Panc1 (cell line): ENCODE results near the gene DDC. TPM values are rescaled to one million over a fixed set of nuclear protein-coding genes. Genes with fewer than 3 reads are reported as not detected.
"Not testable (repeated sequence)": the region's sequence is repeated elsewhere in the genome, so short reads cannot be mapped to it uniquely, and the experiment has no call there.

Source experiments
- ATAC-seq: fragments of 200-7000 bp; cut with Tn5 transposase; 2 replicates; pipeline ENCODE4 v1.9.1; 2020; ENCODE audit warnings: mild to moderate bottlenecking, moderate library complexity
- BruUV-seq: library from RNA; stranded (reverse); fragments of 400-500 nt; replicated peaks from 2 replicates; lab custom pipeline; 2021; lab: Mats Ljungman, UMichigan
- CTCF ChIA-PET: fragments of 300-600 bp; sonication (Branson Sonifier 250); formaldehyde crosslinking; loops from one replicate; lab custom pipeline; 2022; ENCODE audit warnings: antibody characterized with exemption; lab: Charles Lee
- POLR2A ChIA-PET: fragments of 300-600 bp; sonication (Branson Sonifier 250); formaldehyde crosslinking; loops from one replicate; lab custom pipeline; 2022; ENCODE audit warnings: antibody characterized with exemption; lab: Charles Lee
- DNase-seq: peaks from one replicate; pipeline ENCODE4 v3.0.0-alpha.2; 2010; ENCODE audit warnings: low read depth, low spot score
- H3K27ac ChIP-seq: 2 replicates; pipeline ENCODE4 v1.5.1; 2011; ENCODE audit warnings: mild to moderate bottlenecking, low read length, inconsistent platforms
- H3K27me3 ChIP-seq: fragments of 200-500 bp; sonication (Bioruptor generic); 2 replicates; pipeline ENCODE4 v1.6.0; 2014; ENCODE audit warnings: low read length, inconsistent platforms; ENCODE audit not compliant: control insufficient read depth, insufficient read depth
- H3K36me3 ChIP-seq: fragments of 200-500 bp; sonication (Bioruptor generic); 2 replicates; pipeline ENCODE4 v1.5.1; 2014; ENCODE audit warnings: inconsistent platforms, mild to moderate bottlenecking, low read length, moderate library complexity; ENCODE audit not compliant: control insufficient read depth, insufficient read depth
- H3K4me1 ChIP-seq: 2 replicates; pipeline ENCODE4 v1.5.1; 2011; ENCODE audit warnings: inconsistent platforms, mild to moderate bottlenecking, low read length, moderate library complexity; ENCODE audit not compliant: control insufficient read depth, insufficient read depth
- H3K4me3 ChIP-seq, 2 experiments: 2 replicates each; pipeline ENCODE4 v1.5.1; 2011 to 2012; ENCODE audit warnings: low read depth in 2 of 2, low read length in 2 of 2, mild to moderate bottlenecking in 2 of 2, inconsistent platforms in 1 of 2, moderate library complexity in 1 of 2
- H3K9me3 ChIP-seq: fragments of 200-500 bp; sonication (Bioruptor generic); 2 replicates; pipeline ENCODE4 v1.5.1; 2014; ENCODE audit warnings: low read depth, mild to moderate bottlenecking, inconsistent platforms, low read length, moderate library complexity; ENCODE audit not compliant: control insufficient read depth, insufficient read depth
- POLR2AphosphoS5 ChIP-seq: IDR thresholded peaks from 2 replicates; pipeline ENCODE4 v1.6.1; 2012; ENCODE audit warnings: mild to moderate bottlenecking, low read depth, low read length, moderate library complexity
- REST ChIP-seq, 2 experiments: IDR thresholded peaks; 2 replicates each; pipeline ENCODE4 v1.6.1; 2011 to 2012; ENCODE audit warnings: low read depth in 2 of 2, control low read depth in 1 of 2, low read length in 1 of 2, mild to moderate bottlenecking in 1 of 2, moderate library complexity in 1 of 2; ENCODE audit not compliant: insufficient read depth in 1 of 2
- SIN3A ChIP-seq: IDR thresholded peaks from 2 replicates; pipeline ENCODE4 v1.6.1; 2012; ENCODE audit warnings: low read depth, mild to moderate bottlenecking, low read length, moderate library complexity, borderline replicate concordance; ENCODE audit not compliant: insufficient read depth
- TCF7L2 ChIP-seq: IDR thresholded peaks from 2 replicates; pipeline ENCODE4 v1.6.1; 2011; ENCODE audit warnings: mild to moderate bottlenecking, low read depth, low read length, inconsistent platforms
- in situ Hi-C: cut with HindIII; loops from 2 replicates; pipeline ENCODE4 v1.10.0; 2016; ENCODE audit warnings: low sequenced_read_pairs, low pct_unique_long_range_greater_than_20kb
- intact Hi-C: fragments of 100-400 bp; cut with micrococcal nuclease; formaldehyde crosslinking; loops from one replicate; pipeline ENCODE4 v1.10.0; 2022; ENCODE audit not compliant: unreplicated experiment
- total RNA-seq: library from RNA; stranded (reverse); gene quantifications from one replicate; pipeline ENCODE4 v1.2.1, GENCODE V29; 2021; ENCODE audit not compliant: unreplicated experiment
- TF ChIP-seq, protein P1 (sequence below): fragments of 450-650 bp; IDR thresholded peaks from 2 replicates; pipeline ENCODE4 v1.5.1; 2017; ENCODE audit warnings: mild to moderate bottlenecking

Gene DDC
- total RNA-seq, 1 experiment from 2014 or later = not detected

DNA sequence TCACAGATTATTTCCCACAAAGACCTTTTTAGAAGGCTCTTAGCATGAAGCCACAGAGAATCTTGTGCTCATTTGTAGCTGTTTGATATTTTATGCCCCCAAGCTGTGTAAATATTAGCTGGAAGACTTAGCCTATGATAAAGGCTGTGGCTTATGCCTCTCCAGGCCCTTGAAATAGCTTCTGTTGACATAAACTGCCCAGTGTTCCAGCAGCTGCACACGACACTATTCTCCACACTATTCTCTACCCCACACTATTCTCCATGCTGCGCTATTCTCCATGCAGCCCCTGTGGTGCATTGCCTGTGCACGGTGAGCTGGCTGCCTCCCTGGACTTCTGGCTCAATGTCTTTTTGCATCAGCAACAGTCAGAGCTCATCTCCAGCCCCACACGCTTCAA is 13.1 kb downstream of the DDC start:
- in situ Hi-C loops = no loop called here
- no peaks in the 10 kb centered on the region for H3K9me3 ChIP-seq
- no peak overlapping the region for H3K4me3 ChIP-seq
- no peak for ATAC-seq
- ChIA-PET POLR2A (no interaction called here), CTCF (no interaction called here)
- H3K27me3 ChIP-seq = peaks cover 6% of the 10 kb centered on the region; the same call in 1 of the 2 replicates
- intact Hi-C loops = no loop called here
- DNase-seq = no peak
- H3K36me3 ChIP-seq = no peaks in the 10 kb centered on the region
- H3K4me1 ChIP-seq = no peaks in the 10 kb centered on the region
- no peak for TF ChIP-seq TCF7L2
- TF ChIP-seq REST (IDR thresholded peaks at IDR 0.05; ENCODE audit: insufficient read depth in 1 of 2, low read depth in 2 of 2, low read length in 1 of 2) = no peak
- TF ChIP-seq SIN3A = no peak
- no peak for TF ChIP-seq POLR2AphosphoS5
- TF ChIP-seq, protein P1, sequence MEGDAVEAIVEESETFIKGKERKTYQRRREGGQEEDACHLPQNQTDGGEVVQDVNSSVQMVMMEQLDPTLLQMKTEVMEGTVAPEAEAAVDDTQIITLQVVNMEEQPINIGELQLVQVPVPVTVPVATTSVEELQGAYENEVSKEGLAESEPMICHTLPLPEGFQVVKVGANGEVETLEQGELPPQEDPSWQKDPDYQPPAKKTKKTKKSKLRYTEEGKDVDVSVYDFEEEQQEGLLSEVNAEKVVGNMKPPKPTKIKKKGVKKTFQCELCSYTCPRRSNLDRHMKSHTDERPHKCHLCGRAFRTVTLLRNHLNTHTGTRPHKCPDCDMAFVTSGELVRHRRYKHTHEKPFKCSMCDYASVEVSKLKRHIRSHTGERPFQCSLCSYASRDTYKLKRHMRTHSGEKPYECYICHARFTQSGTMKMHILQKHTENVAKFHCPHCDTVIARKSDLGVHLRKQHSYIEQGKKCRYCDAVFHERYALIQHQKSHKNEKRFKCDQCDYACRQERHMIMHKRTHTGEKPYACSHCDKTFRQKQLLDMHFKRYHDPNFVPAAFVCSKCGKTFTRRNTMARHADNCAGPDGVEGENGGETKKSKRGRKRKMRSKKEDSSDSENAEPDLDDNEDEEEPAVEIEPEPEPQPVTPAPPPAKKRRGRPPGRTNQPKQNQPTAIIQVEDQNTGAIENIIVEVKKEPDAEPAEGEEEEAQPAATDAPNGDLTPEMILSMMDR = no peak
- no peak overlapping the region for H3K27ac ChIP-seq
- no TSS peak for BruUV-seq

DNA sequence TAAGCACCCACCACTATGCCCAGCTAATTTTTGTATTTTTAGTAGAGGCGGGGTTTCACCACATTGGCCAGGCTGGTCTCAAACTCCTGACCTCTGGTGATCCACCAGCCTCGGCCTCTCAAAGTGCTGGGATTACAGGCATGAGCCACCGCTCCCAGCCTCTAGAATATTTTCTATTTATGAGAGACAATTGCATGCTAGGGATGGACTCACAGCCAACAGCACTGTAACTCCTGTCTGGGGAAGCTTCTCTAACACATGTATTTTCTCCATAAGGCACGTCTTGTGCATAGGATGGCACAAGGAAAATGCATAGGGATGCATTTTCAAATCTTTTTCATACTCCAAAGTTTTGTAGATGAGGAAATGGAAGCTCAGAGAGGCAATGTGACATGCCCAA is 19.6 kb downstream of the DDC start:
- H3K27me3 ChIP-seq, POLR2A ChIA-PET, DNase-seq, H3K4me3 ChIP-seq, H3K36me3 ChIP-seq, H3K4me1 ChIP-seq, H3K27ac ChIP-seq, H3K9me3 ChIP-seq, ATAC-seq, BruUV-seq, CTCF ChIA-PET, in situ Hi-C loops, intact Hi-C loops: not testable (repeated sequence)

- H3K4me3 ChIP-seq = no peak overlapping the region
- no peaks in the 10 kb centered on the region for H3K36me3 ChIP-seq
- ChIA-PET POLR2A (no interaction called here), CTCF (no interaction called here)
- H3K27ac ChIP-seq = no peak overlapping the region
- no peaks in the 10 kb centered on the region for H3K4me1 ChIP-seq
- in situ Hi-C loops (no loop called here), intact Hi-C loops (no loop called here)
- TF ChIP-seq TCF7L2 (no peak), SIN3A (no peak), REST (IDR thresholded peaks at IDR 0.05; ENCODE audit: insufficient read depth in 1 of 2, low read depth in 2 of 2, low read length in 1 of 2) (no peak), POLR2AphosphoS5 (no peak)
- TF ChIP-seq, protein P1 = no peak
- BruUV-seq = no TSS peak
- no peaks in the 10 kb centered on the region for H3K9me3 ChIP-seq
- H3K27me3 ChIP-seq = peaks cover 3% of the 10 kb centered on the region; the same call in 1 of the 2 replicates
- DNase-seq (no peak), ATAC-seq (no peak)
These were observed 20.2 kb downstream of the DDC start for GRCh38 chr7:50544992-50545391.
